NB4 (cell line): ENCODE results near the gene TXNRD3.

ENCODE experiments used
- DNase-seq: peaks from one replicate; pipeline ENCODE4 v3.0.0; 2010; ENCODE audit warnings: low read depth
- H3K4me3 ChIP-seq: one replicate; pipeline ENCODE4 v1.5.1; 2011; ENCODE audit warnings: mild to moderate bottlenecking, low read depth, low read length, moderate library complexity
- MYC ChIP-seq: IDR thresholded peaks from 2 replicates; pipeline ENCODE4 v1.6.1; 2011; ENCODE audit warnings: low read depth, low read length
- POLR2A ChIP-seq: IDR thresholded peaks from 2 replicates; pipeline ENCODE4 v1.6.1; 2011; ENCODE audit warnings: mild to moderate bottlenecking; ENCODE audit not compliant: insufficient read length; ENCODE audit errors: extremely low read depth
- TF ChIP-seq, protein P1 (sequence below): IDR thresholded peaks from one replicate; pipeline ENCODE4 v1.5.1; 2012; ENCODE audit warnings: low read depth, low read length
- TF ChIP-seq, protein P2 (sequence below): IDR thresholded peaks from 2 replicates; pipeline ENCODE4 v1.6.1; 2011; ENCODE audit warnings: low read depth, low read length

The TXNRD3 gene

DNA sequence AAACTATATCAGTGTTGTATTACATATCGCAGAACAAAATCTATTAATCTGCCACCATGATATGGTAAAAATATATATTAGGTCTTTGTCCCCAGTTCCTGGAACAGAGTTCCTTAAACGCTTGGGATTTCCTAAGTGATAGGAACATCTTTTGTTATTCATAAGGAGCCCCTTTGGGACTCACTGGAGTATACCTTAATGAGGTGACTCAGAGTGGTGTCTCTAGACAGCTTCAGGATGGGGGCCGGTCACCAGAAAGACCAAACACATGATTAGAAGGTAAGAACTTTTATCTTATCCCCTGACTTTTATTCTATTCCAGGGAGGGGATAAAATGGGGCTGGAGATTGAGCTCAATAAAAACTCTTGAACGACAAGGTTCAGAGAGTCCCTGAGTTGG lies 36.8 kb upstream of the TXNRD3 start:
- TF ChIP-seq MYC: no peak
- TF ChIP-seq, protein P1, sequence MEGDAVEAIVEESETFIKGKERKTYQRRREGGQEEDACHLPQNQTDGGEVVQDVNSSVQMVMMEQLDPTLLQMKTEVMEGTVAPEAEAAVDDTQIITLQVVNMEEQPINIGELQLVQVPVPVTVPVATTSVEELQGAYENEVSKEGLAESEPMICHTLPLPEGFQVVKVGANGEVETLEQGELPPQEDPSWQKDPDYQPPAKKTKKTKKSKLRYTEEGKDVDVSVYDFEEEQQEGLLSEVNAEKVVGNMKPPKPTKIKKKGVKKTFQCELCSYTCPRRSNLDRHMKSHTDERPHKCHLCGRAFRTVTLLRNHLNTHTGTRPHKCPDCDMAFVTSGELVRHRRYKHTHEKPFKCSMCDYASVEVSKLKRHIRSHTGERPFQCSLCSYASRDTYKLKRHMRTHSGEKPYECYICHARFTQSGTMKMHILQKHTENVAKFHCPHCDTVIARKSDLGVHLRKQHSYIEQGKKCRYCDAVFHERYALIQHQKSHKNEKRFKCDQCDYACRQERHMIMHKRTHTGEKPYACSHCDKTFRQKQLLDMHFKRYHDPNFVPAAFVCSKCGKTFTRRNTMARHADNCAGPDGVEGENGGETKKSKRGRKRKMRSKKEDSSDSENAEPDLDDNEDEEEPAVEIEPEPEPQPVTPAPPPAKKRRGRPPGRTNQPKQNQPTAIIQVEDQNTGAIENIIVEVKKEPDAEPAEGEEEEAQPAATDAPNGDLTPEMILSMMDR: no peak
- TF ChIP-seq, protein P2, sequence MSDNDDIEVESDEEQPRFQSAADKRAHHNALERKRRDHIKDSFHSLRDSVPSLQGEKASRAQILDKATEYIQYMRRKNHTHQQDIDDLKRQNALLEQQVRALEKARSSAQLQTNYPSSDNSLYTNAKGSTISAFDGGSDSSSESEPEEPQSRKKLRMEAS: no peak
- no peak for TF ChIP-seq POLR2A
- DNase-seq: no peak
- no peak overlapping the region for H3K4me3 ChIP-seq

DNA sequence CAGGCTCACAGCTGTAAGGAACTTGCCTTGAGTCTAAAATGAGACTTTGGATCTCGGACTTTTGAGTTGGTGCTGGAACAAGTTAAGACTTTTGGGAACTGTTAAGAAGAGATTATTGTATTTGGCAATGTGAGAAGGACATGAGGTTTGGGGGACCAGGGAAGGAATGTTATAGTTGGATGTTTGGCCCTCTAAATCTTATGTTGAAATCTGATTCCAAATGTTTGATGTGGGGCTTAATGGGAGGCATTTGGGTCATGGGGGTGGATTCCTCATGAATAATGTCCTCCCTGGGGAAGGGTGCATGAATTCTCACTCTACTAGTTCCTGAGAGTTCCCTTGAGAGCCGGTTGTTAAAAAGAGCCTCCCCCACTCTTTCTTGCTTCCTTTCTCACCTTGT lies 30.6 kb upstream of the TXNRD3 start:
- DNase-seq: no peak
- no peak overlapping the region for H3K4me3 ChIP-seq
- no peak for TF ChIP-seq MYC
- TF ChIP-seq, protein P2: no peak
- TF ChIP-seq, protein P1: no peak
- TF ChIP-seq POLR2A: no peak

DNA sequence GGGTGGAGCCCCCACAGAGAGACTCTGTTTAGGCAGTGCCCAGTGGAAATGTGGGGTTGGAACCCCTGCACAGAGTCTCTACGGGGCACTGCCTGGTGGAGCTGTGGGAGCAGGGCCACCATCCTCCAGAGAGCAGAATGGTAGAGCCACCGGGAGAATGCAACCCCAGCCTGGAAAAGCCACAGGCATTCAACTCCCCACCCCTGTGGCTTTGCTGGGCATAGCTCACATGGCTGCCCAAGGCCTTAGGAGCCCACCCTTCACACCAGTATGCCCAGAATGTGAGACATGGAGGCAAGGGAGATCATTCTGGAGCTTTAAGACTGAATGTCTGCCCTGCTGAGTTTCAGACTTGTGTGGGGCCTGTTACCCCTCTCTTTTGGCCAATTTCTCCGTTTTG lies 30.1 kb upstream of the TXNRD3 start:
- no peak overlapping the region for H3K4me3 ChIP-seq
- DNase-seq: no peak
- TF ChIP-seq, protein P2: no peak
- TF ChIP-seq, protein P1: no peak
- no peak for TF ChIP-seq MYC
- no peak for TF ChIP-seq POLR2A

DNA sequence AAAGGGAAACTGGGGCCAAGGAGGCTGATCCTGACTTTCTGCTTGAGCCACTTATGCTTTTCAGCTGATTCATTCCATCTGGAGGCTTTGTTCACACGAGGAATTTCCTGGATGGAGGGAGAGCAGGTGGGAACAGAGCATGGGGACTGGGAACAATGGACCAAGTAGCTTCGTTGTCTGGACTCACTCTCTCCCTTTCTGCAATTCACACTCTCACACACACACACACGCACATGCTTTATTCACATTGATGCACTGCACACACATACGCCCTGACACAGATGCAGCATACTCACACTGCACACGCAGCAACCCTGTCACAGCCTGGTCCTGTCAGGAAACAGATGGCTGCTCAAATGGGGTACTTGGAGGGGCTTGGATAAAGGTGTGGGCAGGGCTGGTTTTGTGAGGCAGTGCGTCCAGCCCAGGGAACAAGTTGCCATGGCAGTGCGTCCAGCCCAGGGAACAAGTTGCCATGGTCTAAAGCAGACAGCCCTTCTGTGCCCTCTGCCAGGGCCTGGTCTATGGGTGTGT lies 29.4 kb upstream of the TXNRD3 start:
- DNase-seq: no peak
- TF ChIP-seq, protein P2: no peak
- TF ChIP-seq, protein P1: no peak
- TF ChIP-seq POLR2A: no peak
- TF ChIP-seq MYC: no peak
- H3K4me3 ChIP-seq: no peak overlapping the region

DNA sequence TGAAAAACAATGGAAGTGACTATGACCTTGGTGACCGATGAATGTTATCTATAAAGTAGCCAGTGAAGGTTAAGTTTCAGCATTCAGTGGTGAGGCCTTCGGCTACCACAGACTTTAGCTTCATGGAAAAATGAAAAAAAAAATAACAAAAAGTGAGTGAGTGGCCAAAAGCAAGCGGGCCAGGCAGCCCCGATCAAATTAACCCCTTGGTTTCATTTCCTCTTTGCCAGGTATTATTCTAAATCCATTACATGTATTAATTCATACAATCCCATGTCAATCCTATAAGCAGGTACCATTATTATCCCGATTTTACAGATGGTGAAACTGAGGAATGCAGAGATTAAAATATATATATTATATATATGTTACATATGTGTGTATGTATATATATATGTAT lies 28.1 kb upstream of the TXNRD3 start:
- H3K4me3 ChIP-seq: no peak overlapping the region
- TF ChIP-seq, protein P1: no peak
- TF ChIP-seq MYC (no peak), POLR2A (no peak)
- TF ChIP-seq, protein P2: no peak
- no peak for DNase-seq

DNA sequence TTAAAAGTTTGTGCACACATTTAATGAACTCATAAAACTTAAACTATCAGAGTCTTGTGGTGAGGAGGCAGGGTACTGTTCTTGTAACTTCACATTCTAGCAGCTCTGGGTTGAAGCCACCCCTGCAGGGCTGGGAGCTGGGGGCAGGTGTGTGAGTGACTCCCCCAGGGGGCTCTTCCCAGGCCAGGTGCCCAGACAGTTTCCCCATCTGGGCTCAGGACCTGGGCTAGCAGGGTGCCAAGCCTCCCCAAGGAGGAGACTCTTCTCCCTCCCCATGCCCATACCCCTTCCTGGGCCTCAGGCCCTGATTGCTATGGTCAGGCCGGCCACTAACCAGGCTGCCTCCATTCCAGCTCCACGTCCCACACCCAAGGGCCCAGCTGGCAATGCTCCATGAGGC lies 27.1 kb upstream of the TXNRD3 start:
- TF ChIP-seq, protein P1: no peak
- TF ChIP-seq POLR2A (no peak), MYC (no peak)
- TF ChIP-seq, protein P2: no peak
- DNase-seq: no peak
- no peak overlapping the region for H3K4me3 ChIP-seq
